ENCODE measurements around the gene CIDEB.

DNA sequence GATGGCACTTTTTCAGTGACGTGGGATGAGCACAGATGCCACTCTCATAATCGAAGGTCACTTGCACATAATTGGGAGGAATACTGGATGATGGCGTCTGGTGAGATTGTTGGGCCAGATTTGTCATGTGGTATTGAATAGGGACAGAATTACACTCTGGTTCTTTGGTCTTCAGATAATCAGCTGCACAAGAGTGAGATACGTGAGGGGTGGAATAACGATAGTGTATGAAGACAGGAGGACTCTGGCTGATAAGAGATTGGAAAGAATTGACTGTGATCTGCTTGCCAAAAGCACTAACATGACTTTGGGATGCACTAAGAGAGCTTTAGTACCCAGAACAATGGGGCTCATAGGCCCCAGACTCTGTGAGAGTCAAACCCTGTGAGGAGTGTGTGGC is 29.4 kb downstream of the CIDEB start:
- no peak for TF ChIP-seq POLR2A (IDR thresholded peaks at IDR 0.05; ENCODE audit: low read depth, low read length)
- no peak for TF ChIP-seq CREB1 (IDR thresholded peaks at IDR 0.05; ENCODE audit: low read depth)
- no peak for TF ChIP-seq EZH2 (IDR thresholded peaks at IDR 0.05; ENCODE audit: borderline replicate concordance, control insufficient read depth, low read depth, low read length)
- TF ChIP-seq, protein P1, sequence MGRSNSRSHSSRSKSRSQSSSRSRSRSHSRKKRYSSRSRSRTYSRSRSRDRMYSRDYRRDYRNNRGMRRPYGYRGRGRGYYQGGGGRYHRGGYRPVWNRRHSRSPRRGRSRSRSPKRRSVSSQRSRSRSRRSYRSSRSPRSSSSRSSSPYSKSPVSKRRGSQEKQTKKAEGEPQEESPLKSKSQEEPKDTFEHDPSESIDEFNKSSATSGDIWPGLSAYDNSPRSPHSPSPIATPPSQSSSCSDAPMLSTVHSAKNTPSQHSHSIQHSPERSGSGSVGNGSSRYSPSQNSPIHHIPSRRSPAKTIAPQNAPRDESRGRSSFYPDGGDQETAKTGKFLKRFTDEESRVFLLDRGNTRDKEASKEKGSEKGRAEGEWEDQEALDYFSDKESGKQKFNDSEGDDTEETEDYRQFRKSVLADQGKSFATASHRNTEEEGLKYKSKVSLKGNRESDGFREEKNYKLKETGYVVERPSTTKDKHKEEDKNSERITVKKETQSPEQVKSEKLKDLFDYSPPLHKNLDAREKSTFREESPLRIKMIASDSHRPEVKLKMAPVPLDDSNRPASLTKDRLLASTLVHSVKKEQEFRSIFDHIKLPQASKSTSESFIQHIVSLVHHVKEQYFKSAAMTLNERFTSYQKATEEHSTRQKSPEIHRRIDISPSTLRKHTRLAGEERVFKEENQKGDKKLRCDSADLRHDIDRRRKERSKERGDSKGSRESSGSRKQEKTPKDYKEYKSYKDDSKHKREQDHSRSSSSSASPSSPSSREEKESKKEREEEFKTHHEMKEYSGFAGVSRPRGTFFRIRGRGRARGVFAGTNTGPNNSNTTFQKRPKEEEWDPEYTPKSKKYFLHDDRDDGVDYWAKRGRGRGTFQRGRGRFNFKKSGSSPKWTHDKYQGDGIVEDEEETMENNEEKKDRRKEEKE (IDR thresholded peaks at IDR 0.05): no peak
